Stimulated activated CD4-positive, alpha-beta T cell treated with anti-CD3 and anti-CD28 coated beads, Interleukin-15, amount 100 ng/mL, for 1 hour (primary cell): ENCODE measurements around the gene ROR1.

Source experiments
- DNase-seq, 2 donors: peaks; one replicate each; pipeline ENCODE4 v3.0.0-alpha.2; 2020; ENCODE audit warnings: low read depth in 1 of 2, low spot score in 1 of 2

The ROR1 gene

GRCh38 chr1:64004451-64005025 is 230.7 kb downstream of the ROR1 start:
- no peak for DNase-seq

- no peak for DNase-seq
Observed at GRCh38 chr1:64005801-64006200, 232.0 kb downstream of the ROR1 start.

GRCh38 chr1:64006276-64007051 is 232.6 kb downstream of the ROR1 start:
- no peak for DNase-seq

- no peak for DNase-seq
Observed at GRCh38 chr1:64010316-64010715, 236.5 kb downstream of the ROR1 start.

- no peak for DNase-seq
Observed at GRCh38 chr1:64013395-64013794, 239.6 kb downstream of the ROR1 start.

GRCh38 chr1:64019818-64020217 is 246.0 kb downstream of the ROR1 start:
- no peak for DNase-seq

GRCh38 chr1:64021066-64021465 is 247.2 kb downstream of the ROR1 start:
- DNase-seq = no peak

- no peak for DNase-seq
Observed at GRCh38 chr1:64025051-64025450, 251.2 kb downstream of the ROR1 start.

GRCh38 chr1:64029037-64029436 is 255.2 kb downstream of the ROR1 start:
- no peak for DNase-seq

GRCh38 chr1:64030411-64030810 is 256.6 kb downstream of the ROR1 start:
- no peak for DNase-seq

- no peak for DNase-seq
Observed at GRCh38 chr1:64031236-64031635, 257.4 kb downstream of the ROR1 start.

GRCh38 chr1:64033667-64034220 is 259.9 kb downstream of the ROR1 start:
- no peak for DNase-seq

- DNase-seq = no peak
Observed at GRCh38 chr1:64036549-64036948, 262.7 kb downstream of the ROR1 start.

- DNase-seq = no peak
Observed at GRCh38 chr1:64038119-64038518, 264.3 kb downstream of the ROR1 start.

- DNase-seq = no peak
Observed at GRCh38 chr1:64038965-64039364, 265.1 kb downstream of the ROR1 start.

- DNase-seq = no peak
Observed at GRCh38 chr1:64039390-64039926, 265.6 kb downstream of the ROR1 start.

- DNase-seq = no peak
Observed at GRCh38 chr1:64041371-64042131, 267.7 kb downstream of the ROR1 start.

- no peak for DNase-seq
Observed at GRCh38 chr1:64042331-64043100, 268.7 kb downstream of the ROR1 start.

- DNase-seq = no peak
Observed at GRCh38 chr1:64043288-64043687, 269.5 kb downstream of the ROR1 start.

GRCh38 chr1:64043976-64044375 is 270.2 kb downstream of the ROR1 start:
- DNase-seq = no peak

- DNase-seq = no peak
Observed at GRCh38 chr1:64046243-64046642, 272.4 kb downstream of the ROR1 start.
